MV-4-11 (cell line): ENCODE measurements around the gene CDH3.

Experiments used
- DNase-seq: peaks from one replicate; lab custom pipeline; 2025; lab: John Stamatoyannopoulos, UW

The CDH3 gene

GRCh38 chr16:68651136-68651535 lies 6.0 kb downstream of the CDH3 start:
- no peak for DNase-seq

- no peak for DNase-seq
Measured at GRCh38 chr16:68652659-68653058, 7.5 kb downstream of the CDH3 start.

- no peak for DNase-seq
Measured at GRCh38 chr16:68655806-68656205, 10.7 kb downstream of the CDH3 start.

GRCh38 chr16:68656751-68657150 lies 11.6 kb downstream of the CDH3 start:
- DNase-seq = no peak

GRCh38 chr16:68658341-68658973 lies 13.3 kb downstream of the CDH3 start:
- no peak for DNase-seq

GRCh38 chr16:68658974-68659360 lies 13.9 kb downstream of the CDH3 start:
- no peak for DNase-seq

- DNase-seq = no peak
Measured at GRCh38 chr16:68659412-68660358, 14.6 kb downstream of the CDH3 start.

- no peak for DNase-seq
Measured at GRCh38 chr16:68660359-68660795, 15.3 kb downstream of the CDH3 start.

GRCh38 chr16:68662035-68662434 lies 16.9 kb downstream of the CDH3 start:
- DNase-seq = no peak

- DNase-seq = no peak
Measured at GRCh38 chr16:68664297-68664696, 19.2 kb downstream of the CDH3 start.

GRCh38 chr16:68665501-68665900 lies 20.4 kb downstream of the CDH3 start:
- no peak for DNase-seq

- peak; percentile 95 for DNase-seq
Measured at GRCh38 chr16:68668266-68668665, 23.2 kb downstream of the CDH3 start.

- no peak for DNase-seq
Measured at GRCh38 chr16:68676113-68676860, 31.2 kb downstream of the CDH3 start.

- no peak for DNase-seq
Measured at GRCh38 chr16:68681038-68681437, 35.9 kb downstream of the CDH3 start.

- no peak for DNase-seq
Measured at GRCh38 chr16:68685685-68686478, 40.8 kb downstream of the CDH3 start.

GRCh38 chr16:68686905-68687304 lies 41.8 kb downstream of the CDH3 start:
- DNase-seq = no peak

- no peak for DNase-seq
Measured at GRCh38 chr16:68689921-68690320, 44.8 kb downstream of the CDH3 start.

- DNase-seq = no peak
Measured at GRCh38 chr16:68695575-68695974, 50.5 kb downstream of the CDH3 start.

- no peak for DNase-seq
Measured at GRCh38 chr16:68696514-68696913, 51.4 kb downstream of the CDH3 start.

- no peak for DNase-seq
Measured at GRCh38 chr16:68698091-68698490, 53.0 kb downstream of the CDH3 start.

- DNase-seq = peak; percentile 35
Measured at GRCh38 chr16:68700120-68700519, 55.0 kb downstream of the CDH3 start.

- no peak for DNase-seq
Measured at GRCh38 chr16:68700831-68701230, 55.7 kb downstream of the CDH3 start.
